AG10803 (cell line): ENCODE measurements around the gene TASP1.

Source experiments
- DNase-seq: peaks from one replicate; pipeline ENCODE4 v3.0.0; 2010; ENCODE audit warnings: low read depth
- H3K4me3 ChIP-seq: 2 replicates; pipeline ENCODE4 v1.5.1; 2011; ENCODE audit warnings: mild to moderate bottlenecking, low read length, control low read depth
- CTCF ChIP-seq: conservative IDR thresholded peaks from 2 replicates; pipeline ENCODE4 v1.5.1; 2011; ENCODE audit warnings: mild to moderate bottlenecking, low read length, control low read depth, inconsistent platforms

The TASP1 gene

GRCh38 chr20:13478366-13478765, 160.4 kb downstream of the TASP1 start:
- H3K4me3 ChIP-seq, result no peak overlapping the region
- DNase-seq, result no peak
- no peak for TF ChIP-seq CTCF

- no peak overlapping the region for H3K4me3 ChIP-seq
- DNase-seq, result no peak
- TF ChIP-seq CTCF, result no peak
Measured at GRCh38 chr20:13474467-13474866, 164.3 kb downstream of the TASP1 start.

DNA sequence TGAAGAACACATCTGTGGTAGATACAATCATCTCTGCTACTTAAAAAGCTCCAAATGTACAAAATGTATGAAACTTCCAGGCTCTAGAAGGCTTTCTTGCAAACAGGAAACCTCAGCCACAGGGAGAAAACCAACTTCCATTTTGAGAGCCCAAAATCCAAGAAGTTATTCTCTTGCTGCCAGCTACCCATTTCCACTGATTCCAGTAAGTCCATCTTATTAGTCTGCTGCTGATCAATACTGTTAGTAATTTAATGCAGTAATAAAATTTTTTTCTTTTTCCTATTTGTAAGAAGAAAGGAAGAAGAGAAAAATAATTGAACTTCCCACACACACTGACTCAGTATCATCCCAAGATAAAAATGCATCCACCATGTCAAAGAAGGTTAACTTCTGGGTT, 169.5 kb downstream of the TASP1 start:
- no peak for TF ChIP-seq CTCF
- H3K4me3 ChIP-seq, result no peak overlapping the region
- no peak for DNase-seq

DNA sequence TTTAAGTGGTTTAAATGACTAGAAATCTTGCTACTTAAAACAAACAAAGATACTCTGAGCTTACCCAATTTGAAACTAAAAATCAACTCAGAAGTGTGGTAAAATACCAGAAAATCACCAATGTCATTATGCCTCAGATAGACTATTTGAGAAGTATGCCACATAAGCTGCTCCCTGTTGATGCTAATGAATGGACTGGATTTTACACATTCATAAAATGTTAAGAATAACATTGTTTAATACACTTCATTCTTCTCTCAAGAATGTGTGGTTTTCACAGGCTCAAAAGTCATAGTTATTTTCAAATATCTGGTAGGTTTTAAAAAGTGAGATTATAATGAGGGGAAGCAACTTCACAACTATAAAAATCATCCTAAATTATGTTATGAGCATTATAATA, 170.6 kb downstream of the TASP1 start:
- H3K4me3 ChIP-seq, result no peak overlapping the region
- no peak for DNase-seq

DNA sequence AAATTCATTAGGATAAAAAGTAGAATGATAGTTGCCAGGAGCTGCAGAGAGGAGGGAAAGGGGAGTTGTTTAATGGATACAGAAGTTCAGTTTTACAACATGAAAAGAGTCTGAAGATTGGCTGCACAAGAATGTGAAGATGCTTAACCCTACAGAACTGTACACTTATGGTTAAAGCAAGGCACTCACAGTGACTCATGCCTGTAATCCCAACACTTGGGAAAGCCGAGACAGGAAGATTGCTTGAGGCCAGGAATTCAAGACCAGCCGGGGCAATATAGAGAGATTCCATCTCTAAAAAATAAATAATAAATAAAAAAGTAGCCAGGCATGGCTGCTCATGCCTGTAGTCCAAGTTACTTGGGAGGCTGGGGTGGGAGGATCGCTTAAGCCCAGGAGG, 174.0 kb downstream of the TASP1 start:
- no peak for TF ChIP-seq CTCF
- no peak for DNase-seq
- H3K4me3 ChIP-seq, result no peak overlapping the region

More for the DNA sequence above, 170.6 kb downstream of the TASP1 start:
- no peak for TF ChIP-seq CTCF

GRCh38 chr20:13461849-13462458, 176.8 kb downstream of the TASP1 start:
- no peak for TF ChIP-seq CTCF
- no peak for DNase-seq
- no peak overlapping the region for H3K4me3 ChIP-seq

DNA sequence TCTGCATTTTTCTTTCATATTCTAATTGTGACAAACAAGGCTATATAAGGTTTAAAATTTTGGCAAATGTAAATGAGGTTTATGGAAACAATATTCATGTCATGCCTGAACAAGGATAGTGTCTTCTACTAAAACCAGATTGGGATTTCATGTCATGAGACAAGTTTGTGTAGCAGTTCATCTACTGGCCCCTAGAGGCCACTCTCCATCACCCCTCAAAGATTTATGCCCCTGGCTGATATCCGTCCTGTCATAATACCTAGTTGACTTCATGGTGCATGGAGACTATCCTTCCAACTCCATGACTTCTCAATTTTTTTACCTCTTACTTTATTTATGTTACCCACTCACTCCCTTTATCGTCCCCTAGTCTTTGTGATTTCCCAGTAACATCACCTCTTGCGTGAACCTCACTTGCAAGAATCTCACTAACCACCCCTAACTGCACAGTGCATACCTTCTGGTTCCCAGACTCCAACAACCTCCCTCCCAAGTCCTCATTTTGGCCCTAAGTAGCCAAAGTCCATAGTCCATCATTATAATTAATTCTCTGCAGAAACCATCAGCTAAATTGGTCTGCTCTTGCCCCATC, 179.8 kb downstream of the TASP1 start:
- H3K4me3 ChIP-seq, result no peak overlapping the region
- peak; percentile 87 for TF ChIP-seq CTCF
- peak; percentile 42 for DNase-seq
